Hepatocyte (in vitro differentiated cells): ENCODE results near the gene CIC. TPM values are rescaled to one million over a fixed set of nuclear protein-coding genes. Genes with fewer than 3 reads are reported as not detected.

Source experiments
- DNase-seq: peaks from one replicate; pipeline ENCODE4 v3.0.0-alpha.2; 2016; ENCODE audit warnings: low spot score
- H2AFZ ChIP-seq: fragments of 200-600 bp; sonication (generic); 2 replicates; pipeline ENCODE4 v1.6.0; 2016; ENCODE audit warnings: antibody characterized with exemption, mild to moderate bottlenecking
- H3K27ac ChIP-seq: fragments of 200-600 bp; sonication (generic); 2 replicates; pipeline ENCODE4 v1.5.1; 2016; ENCODE audit warnings: mild to moderate bottlenecking
- H3K27me3 ChIP-seq: fragments of 200-600 bp; sonication (generic); 2 replicates; pipeline ENCODE4 v1.6.1; 2016
- H3K36me3 ChIP-seq: fragments of 200-600 bp; sonication (generic); replicated peaks from 2 replicates; pipeline ENCODE4 v1.5.1; 2016; ENCODE audit warnings: low read depth; ENCODE audit not compliant: insufficient read depth
- H3K4me1 ChIP-seq: fragments of 200-600 bp; sonication (generic); 2 replicates; pipeline ENCODE4 v1.5.1; 2016; ENCODE audit warnings: mild to moderate bottlenecking, moderate library complexity; ENCODE audit not compliant: insufficient read depth
- H3K4me2 ChIP-seq: fragments of 200-600 bp; sonication (generic); 2 replicates; pipeline ENCODE4 v1.6.0; 2016
- H3K4me3 ChIP-seq: fragments of 200-600 bp; sonication (generic); 2 replicates; pipeline ENCODE4 v1.5.1; 2016; ENCODE audit warnings: mild to moderate bottlenecking
- H3K79me2 ChIP-seq: fragments of 200-600 bp; sonication (generic); 2 replicates; pipeline ENCODE4 v1.6.0; 2017; ENCODE audit warnings: mild to moderate bottlenecking
- H3K9me2 ChIP-seq: fragments of 200-600 bp; sonication (generic); replicated peaks from 2 replicates; pipeline ENCODE4 v1.6.0; 2017; ENCODE audit warnings: mild to moderate bottlenecking; ENCODE audit not compliant: insufficient read depth
- H3K9me3 ChIP-seq: fragments of 200-600 bp; sonication (generic); 2 replicates; pipeline ENCODE4 v1.5.1; 2016; ENCODE audit warnings: low read depth, mild to moderate bottlenecking
- H4K20me1 ChIP-seq: fragments of 200-600 bp; sonication (generic); 2 replicates; pipeline ENCODE4 v1.6.0; 2016; ENCODE audit warnings: mild to moderate bottlenecking; ENCODE audit not compliant: insufficient read depth, poor library complexity, severe bottlenecking
- EZH2 ChIP-seq: fragments of 200-600 bp; sonication (generic); IDR thresholded peaks from 2 replicates; pipeline ENCODE4 v1.6.1; 2016; ENCODE audit warnings: antibody characterized with exemption, mild to moderate bottlenecking, borderline replicate concordance
- EZH2phosphoT487 ChIP-seq: fragments of 200-600 bp; sonication (generic); IDR thresholded peaks from one replicate; pipeline ENCODE4 v1.6.1; 2018; ENCODE audit warnings: antibody characterized with exemption, mild to moderate bottlenecking, low read depth, moderate library complexity; ENCODE audit not compliant: unreplicated experiment, severe bottlenecking
- WGBS: methylation state at CpG from one replicate; pipeline ENCODE4 v1.1.6; 2016; ENCODE audit warnings: low lambda C conversion rate; ENCODE audit errors: missing lambda C conversion rate; 5-methylcytosine and 5-hydroxymethylcytosine counted together
- polyA plus RNA-seq: library from polyadenylated mRNA; unstranded; fragments of >200 nt; fragmentation: Nextera tagmentation; extraction: Ambion mirVana; gene quantifications from 2 replicates; pipeline ENCODE4 v1.2.1, GENCODE V29; 2016
- total RNA-seq: library from RNA; depleted of rRNA; stranded (reverse); fragments of >200 nt; gene quantifications from 2 replicates; pipeline ENCODE4 v1.2.3, GENCODE V29; 2014
- TF ChIP-seq, protein P1 (sequence below): fragments of 200-600 bp; sonication (generic); IDR thresholded peaks from 2 replicates; pipeline ENCODE4 v1.5.1; 2016; ENCODE audit warnings: antibody characterized with exemption, mild to moderate bottlenecking; ENCODE audit not compliant: poor library complexity

The CIC gene
- total and polyA plus RNA-seq, 2 experiments from 2014 or later: 17.4 to 23.2 TPM

DNA sequence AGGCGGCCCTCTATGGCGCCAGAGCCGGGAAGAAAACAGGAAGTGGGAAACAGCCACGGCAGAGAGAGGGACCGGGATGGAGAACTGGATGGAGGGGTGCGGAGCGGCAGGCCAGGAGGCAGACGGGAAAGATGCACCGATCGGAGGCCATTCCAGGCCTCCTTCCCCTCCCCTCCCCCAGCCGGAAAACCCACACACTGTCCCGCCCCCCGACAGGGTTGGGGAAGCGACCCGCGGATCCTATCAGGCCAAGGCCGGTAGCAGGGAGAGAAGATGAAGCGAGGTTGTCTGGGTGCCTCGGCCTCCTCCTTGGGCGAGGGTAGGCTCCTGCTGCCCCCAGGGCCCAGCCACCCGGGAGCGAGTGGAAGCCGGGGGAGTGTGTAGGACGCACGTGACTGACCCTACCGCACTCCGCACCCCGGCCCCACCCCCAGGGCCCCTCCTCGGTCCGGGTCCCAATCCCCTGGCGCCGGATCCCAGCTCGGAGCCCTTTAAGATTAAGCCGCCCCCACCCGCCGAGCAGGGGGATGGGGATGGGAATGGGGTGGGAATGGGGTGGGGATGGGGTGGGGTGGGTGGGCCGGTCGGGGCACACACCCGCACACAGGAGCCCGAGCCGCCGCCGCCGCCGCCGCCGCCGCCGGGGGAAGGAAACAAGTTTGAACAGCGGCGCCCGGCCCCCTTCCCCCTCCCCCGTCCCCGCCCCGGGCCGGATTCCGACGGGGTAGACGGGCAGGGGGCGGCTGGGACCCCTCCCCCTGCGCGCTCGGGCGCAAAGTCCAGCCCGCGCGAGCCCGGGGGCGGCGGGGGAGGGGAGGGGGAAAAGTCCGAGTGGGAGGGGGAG, 15.6 kb upstream of the CIC start:
- Histone ChIP-seq H3K27me3 (no peaks in the 10 kb centered on the region), H3K27ac (peak overlapping the region; percentile 100), H3K4me3 (peak overlapping the region; percentile 99), H3K9me2 (no peaks in the 10 kb centered on the region), H3K4me2 (peak overlapping the region; percentile 99), H3K9me3 (no peaks in the 10 kb centered on the region), H3K36me3 (no peaks in the 10 kb centered on the region), H4K20me1 (peaks cover 44% of the 10 kb centered on the region), H2AFZ (peak overlapping the region; percentile 63), H3K79me2 (peaks cover 62% of the 10 kb centered on the region), H3K4me1 (peaks cover 24% of the 10 kb centered on the region)
- TF ChIP-seq EZH2: no peak
- TF ChIP-seq, protein P1, sequence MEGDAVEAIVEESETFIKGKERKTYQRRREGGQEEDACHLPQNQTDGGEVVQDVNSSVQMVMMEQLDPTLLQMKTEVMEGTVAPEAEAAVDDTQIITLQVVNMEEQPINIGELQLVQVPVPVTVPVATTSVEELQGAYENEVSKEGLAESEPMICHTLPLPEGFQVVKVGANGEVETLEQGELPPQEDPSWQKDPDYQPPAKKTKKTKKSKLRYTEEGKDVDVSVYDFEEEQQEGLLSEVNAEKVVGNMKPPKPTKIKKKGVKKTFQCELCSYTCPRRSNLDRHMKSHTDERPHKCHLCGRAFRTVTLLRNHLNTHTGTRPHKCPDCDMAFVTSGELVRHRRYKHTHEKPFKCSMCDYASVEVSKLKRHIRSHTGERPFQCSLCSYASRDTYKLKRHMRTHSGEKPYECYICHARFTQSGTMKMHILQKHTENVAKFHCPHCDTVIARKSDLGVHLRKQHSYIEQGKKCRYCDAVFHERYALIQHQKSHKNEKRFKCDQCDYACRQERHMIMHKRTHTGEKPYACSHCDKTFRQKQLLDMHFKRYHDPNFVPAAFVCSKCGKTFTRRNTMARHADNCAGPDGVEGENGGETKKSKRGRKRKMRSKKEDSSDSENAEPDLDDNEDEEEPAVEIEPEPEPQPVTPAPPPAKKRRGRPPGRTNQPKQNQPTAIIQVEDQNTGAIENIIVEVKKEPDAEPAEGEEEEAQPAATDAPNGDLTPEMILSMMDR: no peak
- TF ChIP-seq EZH2phosphoT487: no peak
- DNase-seq: peak; percentile 79
- 3% methylated on average over 23 of the region's 71 CpGs for WGBS

DNA sequence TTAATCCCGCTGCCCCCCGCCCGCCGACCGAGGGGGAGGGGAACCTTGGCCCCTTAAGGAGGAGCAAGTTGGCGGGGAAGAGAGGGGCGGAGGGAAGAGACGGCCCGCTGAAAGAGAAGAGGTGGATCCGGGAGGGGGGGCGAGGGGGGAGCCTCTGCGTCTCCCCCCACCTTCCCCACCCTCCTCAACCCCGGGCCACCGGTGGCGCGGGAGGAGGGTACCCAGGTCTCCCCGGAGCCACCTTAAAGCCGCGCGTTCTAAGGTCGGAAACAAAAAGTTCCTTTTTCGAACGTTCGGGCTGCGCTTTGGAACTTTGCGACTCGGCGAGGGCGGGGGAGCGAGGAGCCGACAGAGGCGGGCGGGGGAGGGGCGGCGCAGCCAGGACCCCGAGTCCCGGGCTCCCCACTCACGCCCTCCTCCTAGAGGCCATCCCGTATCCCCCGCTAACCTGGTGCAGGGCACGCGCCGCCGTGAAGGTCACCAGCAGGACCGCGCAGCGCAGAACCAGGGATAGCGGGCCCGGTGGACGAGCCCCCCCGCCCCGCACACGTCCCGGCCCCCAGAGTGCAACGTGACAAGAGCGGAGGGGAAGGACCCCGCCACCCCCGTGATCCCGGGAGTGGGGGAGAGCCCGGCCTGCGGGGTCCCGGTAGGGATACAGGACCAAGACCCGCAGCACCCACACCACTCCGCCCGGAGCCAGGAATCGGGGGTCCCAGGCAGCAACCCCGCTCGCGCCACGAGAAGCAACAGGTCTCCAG, 14.8 kb upstream of the CIC start:
- Histone ChIP-seq H3K9me3 (no peaks in the 10 kb centered on the region), H3K27ac (peak overlapping the region; percentile 100), H3K4me2 (peak overlapping the region; percentile 99), H2AFZ (peak overlapping the region; percentile 63), H3K27me3 (no peaks in the 10 kb centered on the region), H3K9me2 (no peaks in the 10 kb centered on the region), H4K20me1 (peaks cover 42% of the 10 kb centered on the region), H3K79me2 (peaks cover 61% of the 10 kb centered on the region), H3K4me3 (peak overlapping the region; percentile 99), H3K36me3 (no peaks in the 10 kb centered on the region), H3K4me1 (peaks cover 24% of the 10 kb centered on the region)
- DNase-seq: peak; percentile 87
- no peak for TF ChIP-seq EZH2phosphoT487
- TF ChIP-seq, protein P1: no peak
- TF ChIP-seq EZH2: no peak
- under 1% methylated on average over 27 of the region's 70 CpGs for WGBS

DNA sequence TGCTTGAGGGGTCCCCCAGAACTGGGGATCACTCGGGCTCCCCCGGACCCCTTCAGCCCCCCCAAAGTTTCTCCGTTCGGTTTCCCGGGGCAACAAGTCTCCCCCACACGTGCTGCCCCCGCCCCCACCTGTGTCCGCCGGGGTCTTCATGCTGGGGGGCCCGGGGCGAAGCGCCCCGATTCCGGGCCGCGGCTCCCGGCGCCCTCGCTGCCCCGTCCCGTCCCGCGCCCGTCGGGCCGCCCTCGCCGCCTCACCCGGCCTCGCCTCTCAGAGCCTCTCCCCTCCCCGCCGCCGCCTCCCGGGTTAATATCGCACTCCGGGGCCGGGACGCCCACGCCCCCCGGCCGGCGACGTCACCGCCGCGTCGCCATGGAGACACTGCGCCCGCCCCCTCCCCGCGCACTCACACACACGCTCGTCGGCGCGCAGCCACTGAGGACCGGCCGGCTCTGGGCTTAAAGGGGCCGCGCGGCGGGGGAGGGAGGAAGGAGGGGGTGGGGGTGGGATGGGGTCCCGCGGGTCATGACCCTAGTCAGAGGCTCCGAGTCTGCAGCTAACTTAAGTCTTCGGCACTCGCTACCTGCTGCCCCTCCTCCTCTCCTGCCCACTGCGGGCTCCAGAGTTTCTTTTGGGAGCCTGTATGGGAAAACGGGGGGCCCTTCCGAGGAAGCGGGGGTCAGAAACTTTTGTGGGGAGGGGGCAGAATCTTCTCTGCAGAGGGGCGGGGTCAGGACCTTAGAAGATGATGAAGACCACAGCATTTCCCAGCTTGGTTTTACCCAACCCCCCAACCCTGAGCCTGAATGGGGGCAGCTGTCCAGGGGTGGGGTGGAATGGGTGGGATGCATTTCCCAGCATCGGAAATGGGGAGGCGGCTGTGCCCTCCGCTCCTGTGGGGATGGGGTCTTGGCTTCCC, 13.9 kb upstream of the CIC start, which contains the start of gene ERF:
Gene ERF (minus strand): TSS at position 279 of the 916 bp plus-strand sequence. CDS start 129 bp downstream, at position 150.
- Histone ChIP-seq H3K9me3 (no peaks in the 10 kb centered on the region), H3K4me1 (peaks cover 24% of the 10 kb centered on the region), H3K79me2 (peaks cover 52% of the 10 kb centered on the region), H3K27ac (peak within 1 kb of the TSS; percentile 100), H3K36me3 (no peaks in the 10 kb centered on the region), H2AFZ (peak within 1 kb of the TSS; percentile 77), H3K4me2 (peak within 1 kb of the TSS; percentile 99), H4K20me1 (peaks cover 34% of the 10 kb centered on the region), H3K9me2 (no peaks in the 10 kb centered on the region), H3K27me3 (no peaks in the 10 kb centered on the region), H3K4me3 (peak within 1 kb of the TSS; percentile 99)
- 2% methylated on average over 25 of the region's 75 CpGs for WGBS
- peak; percentile 97 for DNase-seq
- TF ChIP-seq EZH2phosphoT487: no peak
- no peak for TF ChIP-seq EZH2
- TF ChIP-seq, protein P1: no peak
